ENCODE results near the gene WSB1. TPM values are rescaled to one million over a fixed set of nuclear protein-coding genes. Genes with fewer than 3 reads are reported as not detected.
"Not testable (repeated sequence)": the region's sequence is repeated elsewhere in the genome, so short reads cannot be mapped to it uniquely, and the experiment has no call there.

Gene WSB1
- total RNA-seq, 1 donor from 2014 or later, result 125 TPM

DNA sequence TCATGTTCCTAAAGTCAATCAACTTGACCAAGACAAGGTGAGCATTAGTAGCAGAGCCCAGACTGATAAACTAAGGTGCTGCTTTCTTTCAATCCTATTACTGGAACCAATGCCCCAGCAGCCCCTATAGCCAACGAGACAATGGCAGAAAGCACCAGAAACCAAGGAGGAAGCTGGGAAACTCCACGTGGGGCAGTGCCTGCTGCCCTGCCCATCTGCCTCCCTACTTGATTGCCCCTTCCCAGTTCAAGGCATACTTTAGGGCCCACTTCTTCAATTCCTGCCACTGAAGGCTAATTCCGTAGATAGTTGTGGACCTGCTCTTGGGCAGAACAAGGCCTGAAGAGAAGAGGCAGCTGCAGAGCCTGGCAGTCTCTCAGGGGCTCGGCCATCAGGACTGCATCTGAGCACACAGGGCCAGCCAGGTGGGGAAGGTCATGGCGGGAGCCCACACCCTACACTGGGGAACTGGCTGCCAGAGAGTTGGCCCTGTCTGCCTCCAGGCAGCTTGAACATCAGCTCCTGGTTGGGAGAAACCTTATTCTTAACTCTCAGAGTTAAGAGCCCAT, 30.9 kb downstream of the WSB1 start:
- no peak overlapping the region for H3K4me3 Mint-ChIP-seq
- TF ChIP-seq, protein P1, sequence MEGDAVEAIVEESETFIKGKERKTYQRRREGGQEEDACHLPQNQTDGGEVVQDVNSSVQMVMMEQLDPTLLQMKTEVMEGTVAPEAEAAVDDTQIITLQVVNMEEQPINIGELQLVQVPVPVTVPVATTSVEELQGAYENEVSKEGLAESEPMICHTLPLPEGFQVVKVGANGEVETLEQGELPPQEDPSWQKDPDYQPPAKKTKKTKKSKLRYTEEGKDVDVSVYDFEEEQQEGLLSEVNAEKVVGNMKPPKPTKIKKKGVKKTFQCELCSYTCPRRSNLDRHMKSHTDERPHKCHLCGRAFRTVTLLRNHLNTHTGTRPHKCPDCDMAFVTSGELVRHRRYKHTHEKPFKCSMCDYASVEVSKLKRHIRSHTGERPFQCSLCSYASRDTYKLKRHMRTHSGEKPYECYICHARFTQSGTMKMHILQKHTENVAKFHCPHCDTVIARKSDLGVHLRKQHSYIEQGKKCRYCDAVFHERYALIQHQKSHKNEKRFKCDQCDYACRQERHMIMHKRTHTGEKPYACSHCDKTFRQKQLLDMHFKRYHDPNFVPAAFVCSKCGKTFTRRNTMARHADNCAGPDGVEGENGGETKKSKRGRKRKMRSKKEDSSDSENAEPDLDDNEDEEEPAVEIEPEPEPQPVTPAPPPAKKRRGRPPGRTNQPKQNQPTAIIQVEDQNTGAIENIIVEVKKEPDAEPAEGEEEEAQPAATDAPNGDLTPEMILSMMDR (IDR thresholded peaks at IDR 0.05), result no peak
- no peak overlapping the region for H3K27ac Mint-ChIP-seq
- ChIA-PET CTCF (no interaction called here), POLR2A (no interaction called here)
- no peaks in the 10 kb centered on the region for H3K27me3 Mint-ChIP-seq
- peaks cover 2% of the 10 kb centered on the region for H3K36me3 Mint-ChIP-seq (ENCODE audit: low read depth)
- no peak for DNase-seq
- no peak for ATAC-seq (ENCODE audit: low read depth)
- H3K9me3 Mint-ChIP-seq, result no peaks in the 10 kb centered on the region
- intact Hi-C loops (cut with micrococcal nuclease), result no loop called here
- H3K4me1 Mint-ChIP-seq, result no peaks in the 10 kb centered on the region

DNA sequence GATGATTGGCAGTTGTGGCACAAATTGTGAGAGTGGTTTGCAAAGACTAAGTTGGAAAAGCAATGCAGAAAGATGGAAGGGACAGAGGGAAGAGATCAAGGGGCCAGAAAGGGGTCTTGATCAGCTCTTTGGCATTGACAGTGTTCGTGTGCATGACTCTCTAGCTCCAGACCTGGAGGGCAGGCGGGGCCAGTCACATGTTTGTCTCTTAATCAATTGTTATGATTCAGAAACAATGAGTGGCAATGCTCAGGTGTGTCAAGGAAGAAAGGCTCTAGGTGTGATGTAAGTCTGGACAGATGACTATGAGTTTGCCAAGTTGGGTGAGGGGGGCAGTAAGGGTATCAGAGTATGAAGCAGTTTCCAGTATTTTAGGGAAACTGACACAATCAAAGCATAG, 32.1 kb downstream of the WSB1 start:
- Mint-ChIP-seq H3K27ac (no peak overlapping the region), H3K36me3 (ENCODE audit: low read depth) (no peaks in the 10 kb centered on the region), H3K27me3 (no peaks in the 10 kb centered on the region), H3K4me3 (no peak overlapping the region), H3K4me1 (peaks cover 1% of the 10 kb centered on the region), H3K9me3 (no peaks in the 10 kb centered on the region)
- no peak for ATAC-seq (ENCODE audit: low read depth)
- ChIA-PET CTCF (no interaction called here), POLR2A (no interaction called here)
- intact Hi-C loops (cut with micrococcal nuclease), result no loop called here
- TF ChIP-seq, protein P1 (IDR thresholded peaks at IDR 0.05), result no peak
- DNase-seq, result no peak

DNA sequence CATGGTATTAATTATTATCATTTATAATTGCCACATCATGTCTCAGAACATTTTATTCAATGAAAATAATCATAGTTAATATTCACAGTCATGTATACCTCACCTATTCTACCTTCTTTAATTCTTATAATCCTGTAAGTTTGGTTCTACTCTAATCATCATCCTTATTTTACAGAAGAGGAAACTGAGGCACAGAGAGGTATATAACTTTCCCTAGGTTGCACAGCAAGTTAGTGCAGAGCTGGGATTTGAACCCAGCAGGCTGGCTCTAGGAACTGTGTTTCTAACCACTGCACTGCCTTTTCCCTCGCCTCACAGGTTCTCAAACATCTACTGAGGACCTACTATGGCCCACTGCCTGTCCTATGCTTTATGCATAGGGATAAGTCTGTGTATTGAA, 32.7 kb downstream of the WSB1 start:
- intact Hi-C loops (cut with micrococcal nuclease), result no loop called here
- POLR2A ChIA-PET, result no interaction called here
- TF ChIP-seq, protein P1 (IDR thresholded peaks at IDR 0.05), result no peak
- Mint-ChIP-seq H3K9me3 (no peaks in the 10 kb centered on the region), H3K27me3 (no peaks in the 10 kb centered on the region), H3K4me1 (peaks cover 4% of the 10 kb centered on the region), H3K36me3 (ENCODE audit: low read depth) (no peaks in the 10 kb centered on the region), H3K4me3 (no peak overlapping the region), H3K27ac (no peak overlapping the region)
- DNase-seq (no peak), ATAC-seq (ENCODE audit: low read depth) (no peak)
- CTCF ChIA-PET, result interaction anchor here (1.2 kb wide), 1 partner anchor 120 kb away, joined by 3 read pairs; no protein-coding TSS in a partner anchor

DNA sequence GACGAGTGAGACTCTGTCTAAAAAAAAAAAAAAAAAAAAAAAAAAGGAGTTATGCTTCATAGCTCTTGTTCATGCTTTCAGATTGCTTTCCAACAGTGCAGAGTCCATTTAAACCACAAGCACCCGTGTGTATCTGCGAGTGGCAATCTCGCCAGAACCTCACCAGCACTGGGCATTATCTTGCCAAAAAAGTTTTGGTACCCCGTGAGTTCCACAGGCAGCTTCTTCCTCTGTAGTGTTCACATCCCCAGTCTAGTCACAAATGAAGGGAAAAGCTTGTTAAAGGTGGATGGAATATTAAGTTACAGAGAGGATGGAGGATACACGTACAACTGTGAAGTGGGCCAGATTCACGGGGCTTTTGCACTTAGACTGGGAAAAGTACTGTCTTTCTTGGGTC, 33.5 kb downstream of the WSB1 start:
- Mint-ChIP-seq H3K27ac (no peak overlapping the region), H3K4me1 (peaks cover 12% of the 10 kb centered on the region), H3K36me3 (ENCODE audit: low read depth) (no peaks in the 10 kb centered on the region), H3K9me3 (no peaks in the 10 kb centered on the region), H3K4me3 (no peak overlapping the region), H3K27me3 (no peaks in the 10 kb centered on the region)
- TF ChIP-seq, protein P1 (IDR thresholded peaks at IDR 0.05), result no peak
- CTCF ChIA-PET, result interaction anchor here (1.2 kb wide), 1 partner anchor 120 kb away, joined by 3 read pairs; no protein-coding TSS in a partner anchor
- DNase-seq (no peak), ATAC-seq (ENCODE audit: low read depth) (no peak)
- intact Hi-C loops (cut with micrococcal nuclease), result no loop called here
- POLR2A ChIA-PET, result no interaction called here

DNA sequence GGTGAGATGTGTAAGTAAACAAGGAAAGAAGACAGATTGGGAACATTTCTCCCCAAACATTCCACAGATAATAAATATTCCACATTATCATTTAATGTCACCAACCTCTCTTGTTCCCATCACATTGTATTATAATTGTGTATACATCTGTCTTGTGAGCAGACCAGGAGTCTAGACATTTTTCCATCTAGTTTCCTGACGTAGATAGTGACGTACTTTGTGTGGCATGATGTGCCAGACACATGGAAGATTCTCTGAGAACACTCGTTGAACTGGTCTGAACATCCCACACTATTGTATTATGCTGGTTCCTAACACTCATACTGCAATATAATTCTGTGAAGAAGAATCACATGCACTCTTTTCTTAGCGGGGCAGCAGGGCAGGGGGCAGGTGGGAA, 34.0 kb downstream of the WSB1 start:
- H3K4me3 Mint-ChIP-seq, result no peak overlapping the region
- TF ChIP-seq, protein P1 (IDR thresholded peaks at IDR 0.05), result no peak
- intact Hi-C loops (cut with micrococcal nuclease), result no loop called here

DNA sequence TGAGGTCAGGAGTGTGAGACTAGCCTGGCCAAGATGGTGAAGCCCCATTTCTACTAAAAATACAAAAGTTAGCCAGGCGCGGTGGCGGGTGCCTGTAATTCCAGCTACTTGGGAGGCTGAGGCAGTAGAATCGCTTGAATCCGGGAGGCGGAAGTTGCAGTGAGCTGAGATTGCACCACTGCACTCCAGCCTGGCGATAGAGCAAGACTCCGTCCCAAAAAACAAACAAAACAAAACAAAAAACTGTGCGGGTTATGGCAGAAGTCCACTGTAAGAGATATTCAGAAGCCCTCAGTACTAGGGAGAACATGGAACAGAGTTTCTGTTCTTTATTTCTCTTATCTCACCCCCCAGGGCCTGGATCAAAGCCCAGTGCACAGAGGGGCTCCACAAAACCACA, 34.8 kb downstream of the WSB1 start:
- CTCF ChIA-PET, result interaction anchor here (0.7 to 1.4 kb wide), 2 partner anchors 26 to 83 kb away, joined by 3 read pairs; no protein-coding TSS in a partner anchor
- POLR2A ChIA-PET; H3K36me3 Mint-ChIP-seq (ENCODE audit: low read depth); ATAC-seq (ENCODE audit: low read depth); H3K9me3 Mint-ChIP-seq; intact Hi-C loops (cut with micrococcal nuclease); H3K27ac Mint-ChIP-seq; H3K27me3 Mint-ChIP-seq; H3K4me3 Mint-ChIP-seq; DNase-seq: not testable (repeated sequence)
- peaks cover 20% of the 10 kb centered on the region for H3K4me1 Mint-ChIP-seq

More for the DNA sequence above, 34.0 kb downstream of the WSB1 start:
- Mint-ChIP-seq H3K4me1 (peaks cover 15% of the 10 kb centered on the region), H3K36me3 (ENCODE audit: low read depth) (no peaks in the 10 kb centered on the region), H3K27me3 (no peaks in the 10 kb centered on the region), H3K9me3 (no peaks in the 10 kb centered on the region), H3K27ac (no peak overlapping the region)
- DNase-seq (no peak), ATAC-seq (ENCODE audit: low read depth) (no peak)
- POLR2A ChIA-PET, result no interaction called here
- CTCF ChIA-PET, result interaction anchor here (1.2 to 1.4 kb wide), 2 partner anchors 27 to 121 kb away, joined by 3 read pairs; no protein-coding TSS in a partner anchor

Data from activated B cell treated with CpG ODN at 0.5 μM for 24 hours (primary cell).